RPMI8226 (cell line): ENCODE measurements around the gene ACTR1A.
"Not testable (repeated sequence)": the region's sequence is repeated elsewhere in the genome, so short reads cannot be mapped to it uniquely, and the experiment has no call there.

ENCODE experiments used
- DNase-seq: peaks from one replicate; pipeline ENCODE4 v3.0.0-alpha.2; 2015

The ACTR1A gene

DNA sequence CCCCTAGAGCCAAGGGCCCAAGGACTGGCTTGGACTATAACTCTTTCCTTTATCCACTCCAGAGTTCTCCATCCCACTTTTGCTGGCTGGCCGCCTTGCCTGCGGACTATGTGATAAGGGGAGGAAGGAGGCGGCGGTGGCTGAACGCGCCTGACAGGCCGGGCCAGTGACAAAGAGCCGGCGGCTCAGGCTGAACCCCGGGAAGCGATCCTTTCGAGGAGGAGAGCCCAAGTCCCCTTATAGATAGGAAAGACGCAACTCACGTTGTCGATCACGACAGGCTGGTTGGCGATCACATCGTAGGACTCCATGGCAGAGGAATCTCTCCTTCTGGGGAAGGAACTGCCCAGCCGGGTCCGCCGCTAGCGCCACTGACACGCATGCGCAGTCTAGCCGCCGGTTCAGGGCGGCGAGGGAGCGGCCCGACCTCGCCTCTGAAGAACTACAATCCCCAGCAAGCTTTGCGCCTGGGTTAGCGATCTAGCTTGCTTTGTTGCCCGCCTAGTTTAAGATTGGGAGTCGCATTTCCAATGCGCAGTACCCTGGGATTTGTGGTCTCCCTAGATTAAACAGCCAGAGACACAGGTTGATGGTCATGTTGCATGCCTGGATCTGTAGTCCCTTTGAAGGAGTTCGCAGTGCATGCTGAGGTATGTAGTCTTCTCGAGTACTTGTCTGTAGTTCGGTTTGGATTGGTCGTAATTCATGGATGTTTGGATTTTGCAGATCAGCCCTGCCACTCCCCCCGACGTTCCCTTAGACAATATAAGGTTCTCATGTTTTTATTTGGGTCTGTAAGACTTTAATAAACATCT is at the start of gene ACTR1A:
Gene ACTR1A, minus strand, starts transcription at position 376 of the 815 bp plus-strand sequence. Its CDS starts 65 bp downstream, at position 311.
- peak; percentile 94 for DNase-seq

DNA sequence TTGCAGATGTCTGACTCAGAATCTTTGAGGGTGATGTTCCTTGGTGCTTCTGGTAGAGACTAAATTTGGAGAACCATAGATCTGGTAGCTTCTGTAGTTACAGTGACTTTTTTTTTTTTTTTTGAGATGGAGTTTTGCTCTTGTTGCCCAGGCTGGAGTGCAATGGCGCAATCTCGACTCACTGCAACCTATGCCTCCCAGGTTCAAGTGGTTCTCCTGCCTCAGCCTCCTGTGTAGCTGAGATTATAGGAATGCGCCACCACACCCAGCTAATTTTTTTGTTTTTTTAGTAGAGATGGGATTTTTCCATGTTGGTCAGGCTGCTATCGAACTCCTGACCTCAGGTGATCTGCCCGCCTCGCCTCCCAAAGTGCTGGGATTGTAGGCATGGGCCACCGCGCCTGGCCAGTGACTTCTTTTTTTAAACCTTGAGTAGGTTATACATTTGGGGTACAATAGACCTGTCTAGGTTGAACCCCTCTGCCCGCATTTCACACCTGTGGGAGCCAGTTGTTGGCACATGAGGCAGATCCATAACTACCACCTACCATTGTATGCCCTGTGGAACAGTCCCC is 48.2 kb upstream of the ACTR1A start:
- DNase-seq: no peak

DNA sequence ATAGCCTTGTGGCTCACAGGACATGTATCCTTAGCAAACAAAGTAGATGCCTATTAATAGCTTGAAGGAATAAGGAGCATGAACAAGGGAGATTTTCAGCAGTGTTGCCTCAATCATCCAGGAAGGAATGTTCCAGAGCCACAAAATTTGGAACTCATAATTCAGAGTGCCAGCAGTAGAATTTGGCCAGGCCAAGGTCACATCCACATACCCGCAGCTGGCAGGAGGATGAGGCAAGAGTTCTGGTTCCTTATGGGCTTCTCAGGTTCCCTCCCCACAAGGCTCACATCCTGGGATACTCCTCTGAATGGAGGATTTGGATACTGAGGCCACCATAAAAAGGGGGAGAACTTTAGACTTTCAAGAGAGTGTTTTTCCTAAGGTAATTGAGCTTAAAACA is 47.0 kb upstream of the ACTR1A start:
- DNase-seq: no peak

DNA sequence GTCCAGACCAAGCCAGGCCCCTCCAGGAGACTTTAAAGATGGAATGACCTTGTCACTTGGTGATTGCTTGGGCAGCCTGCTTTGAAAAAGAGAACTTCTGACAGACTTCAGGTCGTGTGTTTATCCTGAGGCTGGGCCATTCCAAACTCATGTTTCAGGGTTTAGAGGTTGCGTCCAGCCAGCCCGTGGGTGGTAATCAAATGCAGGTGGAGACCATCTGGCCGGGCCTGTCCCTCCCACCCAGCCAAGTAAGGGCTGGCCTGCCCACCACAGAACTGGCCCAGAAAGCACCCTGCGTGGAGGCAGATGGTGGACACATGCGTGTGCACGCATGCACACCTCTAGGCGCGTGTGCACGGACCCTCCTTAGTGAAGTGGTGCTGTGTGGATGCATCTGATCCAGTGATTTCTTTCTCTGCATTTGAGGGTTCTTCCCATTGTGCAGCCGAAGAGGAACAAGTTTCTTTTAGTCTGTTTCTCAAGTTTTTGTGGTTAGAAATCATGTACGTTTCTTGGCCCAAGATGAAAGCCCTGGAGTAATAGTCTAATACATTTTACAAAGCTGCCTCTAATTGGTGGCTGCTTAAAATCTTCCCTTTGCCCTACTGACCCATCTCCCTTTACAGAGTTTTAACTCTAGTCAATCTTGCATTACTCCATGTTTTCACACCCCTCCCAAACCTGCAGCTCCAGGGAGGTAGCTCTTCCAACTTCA is 44.3 kb upstream of the ACTR1A start:
- no peak for DNase-seq

DNA sequence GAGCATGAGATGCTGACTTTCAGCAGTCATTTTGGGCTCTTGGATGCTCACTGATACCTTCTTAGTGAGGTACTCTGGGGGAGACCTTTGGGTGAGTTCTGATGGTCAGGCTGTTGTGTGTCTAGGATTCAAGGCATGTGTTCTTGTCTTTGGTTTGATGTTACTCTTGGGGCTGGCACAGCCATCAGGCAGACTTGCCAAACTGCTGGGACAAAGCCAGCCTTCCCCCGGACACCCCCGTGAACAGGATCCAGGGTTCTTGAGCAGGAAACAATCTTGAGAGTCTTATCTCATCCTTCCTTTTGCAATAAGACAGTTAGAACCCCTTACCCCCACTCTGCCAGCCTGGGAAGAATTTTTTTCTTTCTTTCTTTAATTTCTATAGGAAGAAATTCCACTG is 43.5 kb upstream of the ACTR1A start:
- DNase-seq: no peak

DNA sequence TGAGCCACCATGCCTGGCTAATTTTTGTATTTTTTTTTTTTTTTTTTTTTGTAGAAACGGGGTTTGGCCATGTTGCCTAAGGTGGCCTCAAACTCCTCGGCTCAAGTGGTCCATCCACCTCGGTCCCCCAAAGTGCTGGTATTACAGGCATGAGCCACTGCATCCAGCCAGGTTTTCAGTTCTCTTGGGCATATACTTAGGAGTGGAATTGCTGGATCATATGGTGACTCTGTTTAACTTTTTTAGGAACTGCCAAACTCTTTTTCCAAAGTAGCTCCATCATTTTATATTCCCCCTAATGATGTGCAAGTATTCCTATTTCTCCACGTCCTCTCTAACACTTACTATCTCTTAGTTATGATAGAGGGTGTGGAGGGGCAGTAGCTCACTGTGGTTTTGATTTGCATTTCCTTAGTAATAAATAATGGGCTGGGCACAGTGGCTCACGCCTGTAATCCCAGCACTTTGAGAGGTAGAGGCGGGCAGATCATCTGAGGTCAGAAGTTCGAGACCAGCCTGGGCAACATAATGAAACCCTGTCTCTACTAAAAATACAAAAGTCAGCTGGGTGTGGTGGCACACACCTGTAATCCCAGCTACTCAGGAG is 42.9 kb upstream of the ACTR1A start:
- DNase-seq: no peak

DNA sequence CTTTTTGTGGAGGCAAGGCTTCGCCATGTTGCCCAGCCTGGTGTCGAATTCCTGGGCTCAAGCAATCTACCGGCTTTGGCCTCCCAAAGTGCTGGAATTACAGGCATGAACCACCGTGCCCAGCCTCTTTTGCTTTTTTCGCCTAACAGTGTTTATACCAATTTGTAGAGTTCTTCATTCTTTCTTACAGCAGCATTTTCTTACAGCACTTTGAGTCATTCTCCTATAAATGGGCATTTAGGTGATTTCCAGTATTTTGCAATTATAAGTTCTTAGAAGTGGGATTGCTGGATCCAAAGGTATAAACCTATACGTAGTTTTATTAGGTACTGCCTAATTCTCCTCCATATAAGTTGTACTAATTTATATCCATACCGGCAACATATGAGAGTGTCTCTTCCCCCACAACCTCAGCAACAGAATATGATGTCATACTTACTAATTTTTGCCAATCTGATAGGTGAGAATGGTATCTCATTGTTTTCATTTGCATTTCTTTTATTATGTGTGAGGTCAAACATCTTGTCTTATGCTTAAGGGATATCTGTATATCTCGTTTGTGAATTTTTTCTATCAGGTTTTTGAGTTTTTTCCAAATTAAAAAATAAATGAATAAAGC is 40.4 kb upstream of the ACTR1A start:
- DNase-seq: no peak

DNA sequence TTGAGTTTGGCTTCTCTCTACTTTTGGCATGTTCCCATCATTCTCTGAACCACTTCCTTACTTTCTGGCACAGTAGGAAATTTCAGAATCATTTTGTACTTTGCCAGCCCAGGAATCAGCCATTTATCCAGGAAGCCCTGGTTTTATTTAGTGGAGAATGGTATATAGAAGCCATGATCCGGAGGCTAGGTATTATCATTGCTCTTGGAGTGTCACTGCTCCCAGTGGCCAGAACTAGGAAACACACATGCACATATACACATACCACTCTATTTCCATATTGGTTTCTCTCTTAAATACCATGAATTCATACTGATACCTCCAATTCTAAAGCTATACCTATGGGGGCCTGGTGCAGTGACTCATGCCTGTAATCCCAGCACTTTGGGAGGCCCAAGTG is 37.5 kb upstream of the ACTR1A start:
- DNase-seq: no peak

DNA sequence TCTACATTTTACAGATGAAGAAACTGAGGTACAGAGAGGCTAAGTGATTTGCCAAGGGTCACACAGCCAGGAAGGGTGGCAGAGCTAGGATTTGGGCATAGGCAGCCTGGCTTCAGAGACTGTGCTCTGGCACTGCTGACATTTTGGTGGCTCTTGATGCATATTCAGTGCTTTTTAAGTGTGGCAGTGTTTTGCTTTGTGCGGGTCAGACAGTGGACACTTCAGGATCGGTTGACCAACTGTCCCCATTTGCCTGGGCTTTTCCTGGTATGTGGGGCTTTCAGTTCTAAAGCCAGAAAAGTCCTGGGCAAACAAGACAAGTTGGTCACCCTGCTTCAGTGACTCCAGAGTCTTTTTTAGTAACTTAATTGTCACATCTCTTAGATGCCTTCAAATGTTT is 36.3 kb upstream of the ACTR1A start:
- DNase-seq: no peak

DNA sequence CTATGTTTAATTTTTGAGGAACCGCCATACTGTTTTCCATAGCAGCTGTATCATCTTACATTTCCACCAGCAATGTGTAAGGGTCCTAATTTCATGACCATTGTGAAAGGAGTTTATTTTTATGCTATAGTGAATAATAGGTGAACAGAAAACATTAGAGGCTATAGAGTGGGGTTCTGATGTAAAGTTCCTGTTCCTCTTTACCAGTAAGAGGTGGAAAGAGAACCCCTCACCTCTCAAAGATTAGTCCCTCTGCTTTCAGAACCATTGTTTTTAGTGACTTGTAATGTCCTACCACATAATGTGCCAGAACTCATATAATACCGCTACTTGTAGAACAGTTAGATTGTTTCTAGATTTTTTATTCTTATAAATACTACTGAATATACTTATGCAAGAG is 35.4 kb upstream of the ACTR1A start:
- DNase-seq: no peak

DNA sequence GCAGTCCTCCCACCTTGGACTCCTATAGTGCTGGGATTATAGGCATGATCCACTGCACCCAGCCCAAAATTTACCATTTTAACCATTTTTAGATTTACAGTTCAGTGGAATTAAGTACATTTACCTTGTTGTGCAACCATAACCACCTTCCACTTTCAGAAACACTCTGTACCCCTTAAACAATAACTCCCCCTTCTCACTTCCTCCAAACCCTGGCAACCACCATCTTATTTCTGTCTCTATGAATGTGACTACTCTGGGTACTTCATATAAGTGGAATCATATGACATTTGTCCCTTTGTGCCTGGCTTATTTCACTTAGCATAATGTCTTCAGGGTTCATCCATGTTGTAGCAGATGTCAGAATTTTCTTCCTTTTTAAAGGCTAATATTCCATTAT is 34.9 kb upstream of the ACTR1A start:
- no peak for DNase-seq

DNA sequence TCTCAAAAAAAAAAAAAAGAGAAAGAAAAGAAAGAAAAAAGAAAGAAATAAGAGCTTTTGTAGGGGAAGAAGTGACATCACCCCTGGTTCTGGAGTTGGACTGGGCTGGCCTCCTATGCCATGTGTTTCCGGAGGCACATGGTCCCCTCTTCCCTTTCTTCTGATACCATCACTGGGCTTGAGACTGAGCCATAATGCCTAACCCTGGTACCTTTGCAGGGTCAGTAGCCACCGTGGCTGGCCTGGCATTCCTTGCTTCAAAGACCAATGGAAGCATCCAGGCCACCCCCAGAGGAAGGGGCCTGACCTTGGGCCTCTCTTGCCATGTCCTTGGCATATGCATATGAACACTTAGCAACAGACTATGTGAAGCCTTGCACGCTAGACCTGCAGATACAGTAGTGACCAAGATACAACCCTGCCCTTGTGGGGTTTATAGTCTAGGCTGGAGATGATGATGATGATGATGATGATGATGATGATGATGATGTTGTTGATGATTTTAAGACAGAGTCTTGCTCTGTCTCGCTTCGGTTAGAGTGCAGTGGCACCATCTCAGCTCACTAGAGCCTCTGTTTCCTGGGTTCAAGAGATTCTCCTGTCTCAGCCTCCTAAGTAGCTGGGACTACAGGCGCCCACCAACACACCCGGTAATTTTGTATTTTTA is 33.1 kb upstream of the ACTR1A start:
- DNase-seq: no peak

DNA sequence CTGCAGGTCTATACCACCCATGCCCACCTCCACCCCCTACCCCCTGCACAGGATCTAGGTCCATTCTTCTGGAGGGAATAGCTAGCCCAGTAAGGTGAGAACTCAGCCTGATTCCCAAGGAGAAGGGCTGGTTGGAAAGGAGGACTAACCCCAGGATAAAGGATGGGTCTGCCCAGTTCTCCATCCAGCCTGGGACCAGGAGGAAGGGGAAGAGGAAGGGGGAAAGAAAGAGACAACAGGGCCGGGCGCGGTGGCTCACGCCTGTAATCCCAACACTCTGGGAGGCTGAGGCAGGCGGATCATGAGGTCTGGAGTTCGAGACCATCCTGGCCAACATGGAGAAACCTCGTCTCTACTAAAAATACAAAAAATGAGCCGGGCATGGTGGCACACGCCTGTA is 32.5 kb upstream of the ACTR1A start:
- not testable (repeated sequence) for DNase-seq

DNA sequence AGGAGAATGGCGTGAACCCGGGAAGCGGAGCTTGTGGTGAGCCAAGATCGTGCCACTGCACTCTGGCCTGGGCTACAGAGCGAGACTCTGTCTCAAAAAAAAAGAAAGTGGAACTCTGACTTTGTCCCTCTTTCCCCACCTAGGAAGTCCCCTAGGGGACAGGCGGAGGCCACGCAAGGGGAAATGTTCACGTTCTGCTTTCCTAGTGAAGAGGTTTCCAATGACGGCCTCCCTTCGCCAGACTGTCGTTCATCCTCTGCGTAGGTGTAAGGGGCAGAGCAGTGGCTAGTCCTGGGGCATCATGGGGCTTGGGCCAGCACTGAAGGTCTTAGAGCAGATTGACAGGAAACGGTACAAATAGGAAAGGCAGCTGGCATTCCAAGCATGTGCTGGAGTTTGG is 31.8 kb upstream of the ACTR1A start:
- no peak for DNase-seq

DNA sequence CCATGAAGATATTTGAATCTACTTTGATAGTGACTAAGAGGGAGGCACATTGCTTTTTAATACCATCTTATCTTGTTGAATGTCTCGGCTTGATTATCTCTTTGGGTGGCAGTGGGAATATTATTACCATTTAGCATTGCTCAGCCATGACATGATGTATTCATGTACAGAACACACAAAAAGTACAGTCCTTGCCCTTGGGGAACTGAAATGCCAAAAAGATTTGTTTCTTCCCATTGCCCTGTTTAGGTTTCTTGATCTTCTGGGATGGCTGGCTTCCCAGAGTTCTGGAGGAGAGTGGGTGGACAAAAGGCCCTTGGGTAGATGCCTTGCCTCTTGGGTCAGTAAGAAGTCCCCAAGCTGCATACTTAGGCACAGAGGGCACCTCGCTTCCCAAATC is 25.0 kb upstream of the ACTR1A start:
- no peak for DNase-seq

DNA sequence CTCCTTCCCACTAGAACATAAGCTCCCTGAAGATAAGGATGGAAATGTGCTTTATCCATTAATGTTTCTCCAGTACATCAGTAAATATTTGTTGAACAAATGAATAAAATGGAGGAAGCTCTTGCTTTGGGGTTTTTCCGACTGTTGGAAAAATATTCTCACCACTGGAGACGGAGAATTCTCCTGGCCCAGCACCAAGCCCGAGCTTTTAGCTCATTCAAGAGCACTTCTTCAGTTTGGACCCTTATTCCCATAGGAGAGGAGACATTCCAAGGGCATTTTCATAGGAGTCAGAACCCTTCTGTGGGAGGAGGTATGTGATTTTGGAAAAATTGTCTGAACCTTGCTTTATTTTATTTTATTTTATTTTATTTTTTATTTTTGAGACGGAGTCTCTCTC is 22.2 kb upstream of the ACTR1A start:
- DNase-seq: no peak

DNA sequence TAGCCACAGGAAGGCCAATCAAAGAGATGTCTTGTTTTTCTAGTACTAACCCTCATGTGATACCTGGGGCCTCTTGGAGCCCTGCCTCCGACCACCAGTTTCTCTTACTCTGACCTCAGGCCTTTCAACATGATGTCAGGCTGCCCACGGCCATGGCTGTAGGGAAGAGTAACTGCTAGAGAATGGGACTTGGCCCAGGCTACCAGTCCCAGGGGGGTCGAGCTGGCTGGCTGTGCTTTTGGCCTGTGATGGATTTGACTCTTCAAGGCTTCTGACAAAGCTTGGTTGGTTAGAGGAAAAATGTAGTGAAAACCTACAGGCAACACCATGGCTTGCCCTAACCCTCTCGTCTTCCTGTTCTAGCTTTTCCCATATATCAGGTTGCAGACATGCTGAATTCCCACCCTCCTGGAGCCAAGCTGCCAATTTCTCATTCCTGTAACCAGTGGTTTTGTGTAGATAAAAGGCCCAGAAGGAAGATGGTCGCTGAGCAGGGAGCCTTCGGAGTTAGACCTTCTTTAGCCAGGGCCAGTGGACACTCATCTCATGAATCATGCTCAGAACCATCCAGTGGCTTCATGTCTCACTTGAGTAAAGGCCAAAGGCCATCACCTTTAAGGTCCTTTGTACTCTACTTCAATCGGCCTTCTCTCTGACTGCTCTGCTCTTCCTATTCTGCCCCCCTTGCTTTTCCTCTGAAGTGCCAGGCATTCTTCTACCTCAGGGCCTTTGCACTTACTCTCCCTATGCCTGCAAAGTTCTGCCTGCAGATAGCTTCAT is 20.9 kb upstream of the ACTR1A start:
- DNase-seq: no peak

DNA sequence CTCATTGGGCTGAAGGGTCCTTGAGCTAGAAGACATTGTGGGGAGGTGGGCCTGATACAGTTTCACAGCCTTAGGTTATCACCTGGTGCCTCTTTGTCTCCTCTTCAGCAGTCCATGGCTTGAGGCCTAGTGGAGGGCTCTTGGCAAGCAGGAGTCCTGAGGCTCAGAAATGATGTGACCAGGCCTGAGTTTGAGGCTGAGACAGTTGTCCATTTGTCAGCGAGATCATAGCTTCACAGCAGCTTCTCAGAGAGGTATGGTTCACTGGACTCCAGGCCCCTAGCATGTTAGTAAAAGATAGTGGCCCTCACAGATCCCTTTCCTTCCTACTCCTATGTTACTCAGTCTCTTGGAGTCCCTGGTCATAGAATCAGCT is 20.4 kb upstream of the ACTR1A start:
- DNase-seq: no peak

DNA sequence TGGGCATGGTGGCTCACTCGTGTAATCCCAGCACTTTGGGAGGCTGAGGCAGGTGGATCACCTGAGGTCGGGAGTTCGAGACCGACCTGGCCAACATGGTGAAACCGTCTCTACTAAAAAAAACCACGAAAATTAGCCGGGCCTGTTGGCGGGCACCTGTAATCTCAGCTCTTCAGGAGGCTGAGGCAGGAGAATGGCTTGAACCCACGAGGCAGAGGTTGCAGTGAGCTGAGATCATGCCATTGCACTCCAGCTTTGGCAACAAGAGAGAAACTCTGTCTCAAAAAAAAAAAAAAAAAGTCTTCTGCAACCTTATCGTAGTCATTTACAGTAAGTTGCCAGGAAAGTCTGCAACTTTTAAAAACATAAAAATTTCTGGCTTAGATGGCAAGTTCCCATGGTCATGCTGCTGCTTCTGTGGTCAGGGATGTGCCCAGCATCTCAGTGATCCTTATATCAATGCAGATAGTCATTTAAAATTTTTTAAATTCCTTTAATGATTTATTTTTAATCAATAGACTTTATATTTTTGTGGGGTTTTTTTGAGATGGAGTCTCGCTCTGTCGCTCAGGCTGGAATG is 16.8 kb upstream of the ACTR1A start:
- DNase-seq: no peak

DNA sequence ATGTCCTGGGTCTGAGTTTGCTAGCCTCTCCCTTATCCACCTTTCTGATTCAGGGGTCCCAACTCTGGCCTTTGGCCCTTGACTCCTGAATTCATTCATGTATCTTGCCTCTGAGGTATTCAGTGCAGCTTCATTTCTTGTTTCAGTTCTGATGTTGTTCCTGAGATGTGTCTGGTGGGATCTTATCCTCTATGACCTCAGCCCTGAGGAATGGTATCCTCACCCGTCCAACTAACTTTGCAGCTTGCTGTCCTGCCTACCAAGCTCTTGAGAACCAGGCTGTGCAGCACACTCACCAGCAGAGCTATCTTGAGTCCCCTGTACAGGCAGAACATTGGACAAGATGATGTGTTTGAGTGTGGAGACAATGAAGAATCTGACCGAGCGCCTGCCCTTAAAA is 15.0 kb upstream of the ACTR1A start:
- DNase-seq: no peak

DNA sequence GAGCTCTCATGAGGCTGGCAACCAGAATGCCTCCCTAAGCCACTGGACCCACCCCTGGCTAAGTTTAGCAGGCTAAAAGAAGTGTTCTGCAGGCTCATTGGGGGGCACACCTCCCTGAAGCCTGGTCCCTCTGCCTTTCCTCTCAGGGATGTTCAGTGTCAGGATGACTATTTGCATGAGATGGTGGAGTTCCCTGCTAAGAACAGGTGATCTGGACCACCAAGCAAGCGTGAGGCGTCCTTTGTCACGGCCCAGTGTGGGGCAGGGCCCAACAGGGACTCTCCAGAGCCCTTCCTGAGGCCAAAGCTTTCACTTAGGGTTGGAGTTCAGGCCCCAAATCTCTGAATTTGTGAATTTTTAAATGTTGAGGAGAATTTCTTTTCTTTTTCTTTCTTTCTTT is 13.2 kb upstream of the ACTR1A start:
- no peak for DNase-seq
